Trophoblast cell (in vitro differentiated cells and primary cell): ENCODE measurements around the gene XYLT1.

Experiments used
- DNase-seq, 2 donors: peaks; one replicate each; pipeline ENCODE4 v3.0.0-alpha.2; 2016
- H2AFZ ChIP-seq: 2 replicates; pipeline ENCODE4 v1.6.1; 2013; ENCODE audit warnings: low read length, moderate library complexity, mild to moderate bottlenecking; ENCODE audit not compliant: insufficient read depth, poor library complexity
- H2AK5ac ChIP-seq: 2 replicates; pipeline ENCODE4 v1.6.1; 2013; ENCODE audit warnings: mild to moderate bottlenecking, low read length
- H2BK120ac ChIP-seq: 2 replicates; pipeline ENCODE4 v1.6.1; 2013; ENCODE audit warnings: low read length, mild to moderate bottlenecking, moderate library complexity; ENCODE audit not compliant: insufficient read depth, poor library complexity
- H2BK12ac ChIP-seq: 2 replicates; pipeline ENCODE4 v1.6.1; 2013; ENCODE audit warnings: mild to moderate bottlenecking, low read length, moderate library complexity
- H2BK5ac ChIP-seq: 2 replicates; pipeline ENCODE4 v1.6.1; 2013; ENCODE audit warnings: low read length, low read depth, moderate library complexity, mild to moderate bottlenecking; ENCODE audit not compliant: poor library complexity
- H3K14ac ChIP-seq: 2 replicates; pipeline ENCODE4 v1.6.1; 2013; ENCODE audit warnings: mild to moderate bottlenecking, low read length
- H3K18ac ChIP-seq: 2 replicates; pipeline ENCODE4 v1.6.1; 2013; ENCODE audit warnings: mild to moderate bottlenecking, low read length
- H3K23ac ChIP-seq: 2 replicates; pipeline ENCODE4 v1.6.1; 2013; ENCODE audit warnings: low read length
- H3K27ac ChIP-seq: 2 replicates; pipeline ENCODE4 v1.5.1; 2013; ENCODE audit warnings: low read depth, mild to moderate bottlenecking, inconsistent platforms, low read length, moderate library complexity
- H3K27me3 ChIP-seq: 2 replicates; pipeline ENCODE4 v1.6.1; 2013; ENCODE audit warnings: inconsistent platforms, mild to moderate bottlenecking, low read length, moderate library complexity; ENCODE audit not compliant: insufficient read depth
- H3K36me3 ChIP-seq, 2 experiments: 1 replicate in 1 of 2; 2 replicates in 1 of 2; pipeline ENCODE4 v1.6.1; 2013; ENCODE audit warnings: low read length in 2 of 2, mild to moderate bottlenecking in 2 of 2, moderate library complexity in 1 of 2; ENCODE audit not compliant: insufficient read depth in 2 of 2, control insufficient read depth in 1 of 2
- H3K4ac ChIP-seq: 2 replicates; pipeline ENCODE4 v1.6.1; 2013; ENCODE audit warnings: low read depth, mild to moderate bottlenecking, low read length, moderate library complexity
- H3K4me1 ChIP-seq, 2 experiments: 1 replicate in 1 of 2; 2 replicates in 1 of 2; pipeline ENCODE4 v1.6.1; 2013; ENCODE audit warnings: low read length in 2 of 2, mild to moderate bottlenecking in 2 of 2, moderate library complexity in 1 of 2; ENCODE audit not compliant: insufficient read depth in 2 of 2, control insufficient read depth in 1 of 2
- H3K4me2 ChIP-seq: 2 replicates; pipeline ENCODE4 v1.6.1; 2013; ENCODE audit warnings: inconsistent platforms, mild to moderate bottlenecking, low read length, moderate library complexity
- H3K4me3 ChIP-seq: 2 replicates; pipeline ENCODE4 v1.5.1; 2013; ENCODE audit warnings: mild to moderate bottlenecking, low read depth, low read length, inconsistent platforms
- H3K79me1 ChIP-seq: one replicate; pipeline ENCODE4 v1.6.1; 2013; ENCODE audit warnings: low read length
- H3K79me2 ChIP-seq: 2 replicates; pipeline ENCODE4 v1.6.1; 2013; ENCODE audit warnings: low read length, mild to moderate bottlenecking; ENCODE audit not compliant: control insufficient read depth, insufficient read depth, poor library complexity
- H3K9ac ChIP-seq: 2 replicates; pipeline ENCODE4 v1.6.1; 2013; ENCODE audit warnings: mild to moderate bottlenecking, low read length
- H3K9me3 ChIP-seq: 2 replicates; pipeline ENCODE4 v1.6.1; 2013; ENCODE audit warnings: low read depth, mild to moderate bottlenecking, control low read depth, inconsistent platforms, low read length; ENCODE audit not compliant: insufficient read depth
- H4K12ac ChIP-seq: 2 replicates; pipeline ENCODE4 v1.6.1; 2013; ENCODE audit warnings: low read depth, mild to moderate bottlenecking, low read length, moderate library complexity
- H4K8ac ChIP-seq: 2 replicates; pipeline ENCODE4 v1.6.1; 2013; ENCODE audit warnings: low read depth, mild to moderate bottlenecking, low read length, moderate library complexity
- H4K91ac ChIP-seq: one replicate; pipeline ENCODE4 v1.6.1; 2013; ENCODE audit warnings: low read depth, mild to moderate bottlenecking, low read length, moderate library complexity
- WGBS: extraction: QIAGEN DNeasy Blood & Tissue Kit; methylation state at CpG from one replicate; pipeline ENCODE4 v1.1.7; 2013; ENCODE audit warnings: missing lambda C conversion rate; ENCODE audit not compliant: insufficient read length, insufficient coverage; ENCODE audit errors: extremely low coverage; 5-methylcytosine and 5-hydroxymethylcytosine counted together

XYLT1 gene

GRCh38 chr16:17518441-17518840 lies 47.7 kb upstream of the XYLT1 start:
- peaks cover 1% of the 10 kb centered on the region for H3K79me2 ChIP-seq
- no peak overlapping the region for H3K9ac ChIP-seq
- no peak overlapping the region for H4K91ac ChIP-seq
- no peaks in the 10 kb centered on the region for H3K36me3 ChIP-seq
- no peak overlapping the region for H3K4me2 ChIP-seq
- H2BK12ac ChIP-seq: no peak overlapping the region
- no CpG with 5 or more reads among the region's 3 CpGs for WGBS
- peak in 1 of 2 donors; percentile 50 for DNase-seq
- H3K14ac ChIP-seq: no peak overlapping the region
- H3K79me1 ChIP-seq: peaks cover 9% of the 10 kb centered on the region
- no peak overlapping the region for H4K12ac ChIP-seq
- peaks cover 0 to 8% of the 10 kb centered on the region in 2 experiments for H3K4me1 ChIP-seq
- H3K9me3 ChIP-seq: no peaks in the 10 kb centered on the region
- H3K27me3 ChIP-seq: no peaks in the 10 kb centered on the region
- H2BK5ac ChIP-seq: no peak overlapping the region
- no peak overlapping the region for H4K8ac ChIP-seq
- no peak overlapping the region for H3K4ac ChIP-seq
- no peak overlapping the region for H2AFZ ChIP-seq
- H2BK120ac ChIP-seq: no peak overlapping the region
- H2AK5ac ChIP-seq: no peak overlapping the region
- no peak overlapping the region for H3K18ac ChIP-seq
- no peak overlapping the region for H3K23ac ChIP-seq
- H3K4me3 ChIP-seq: no peak overlapping the region
- no peak overlapping the region for H3K27ac ChIP-seq

- peaks cover 1% of the 10 kb centered on the region for H3K79me2 ChIP-seq
- no peak overlapping the region for H2AK5ac ChIP-seq
- no peaks in the 10 kb centered on the region for H3K9me3 ChIP-seq
- no peaks in the 10 kb centered on the region for H3K27me3 ChIP-seq
- no CpG with 5 or more reads among the region's 10 CpGs for WGBS
- peak overlapping the region; percentile 42 for H2BK5ac ChIP-seq
- no peak overlapping the region for H3K23ac ChIP-seq
- H3K79me1 ChIP-seq: peaks cover 16% of the 10 kb centered on the region
- peak overlapping the region; percentile 84 for H4K91ac ChIP-seq
- no peak overlapping the region for H3K4me3 ChIP-seq
- H3K18ac ChIP-seq: no peak overlapping the region
- H2AFZ ChIP-seq: no peak overlapping the region
- DNase-seq: peak; percentile 90 to 96
- H4K8ac ChIP-seq: peak overlapping the region; percentile 3
- H3K4me2 ChIP-seq: no peak overlapping the region
- peak overlapping the region; percentile 33 for H3K14ac ChIP-seq
- H3K9ac ChIP-seq: no peak overlapping the region
- H3K4ac ChIP-seq: no peak overlapping the region
- peak overlapping the region; percentile 92 for H3K27ac ChIP-seq
- no peak overlapping the region for H4K12ac ChIP-seq
- no peaks in the 10 kb centered on the region for H3K36me3 ChIP-seq
- H2BK12ac ChIP-seq: peak overlapping the region; percentile 15
- H3K4me1 ChIP-seq: peaks cover 4 to 10% of the 10 kb centered on the region in 2 experiments
- peak overlapping the region; percentile 59 for H2BK120ac ChIP-seq
Measured at GRCh38 chr16:17515421-17516210, 44.9 kb upstream of the XYLT1 start.

DNA sequence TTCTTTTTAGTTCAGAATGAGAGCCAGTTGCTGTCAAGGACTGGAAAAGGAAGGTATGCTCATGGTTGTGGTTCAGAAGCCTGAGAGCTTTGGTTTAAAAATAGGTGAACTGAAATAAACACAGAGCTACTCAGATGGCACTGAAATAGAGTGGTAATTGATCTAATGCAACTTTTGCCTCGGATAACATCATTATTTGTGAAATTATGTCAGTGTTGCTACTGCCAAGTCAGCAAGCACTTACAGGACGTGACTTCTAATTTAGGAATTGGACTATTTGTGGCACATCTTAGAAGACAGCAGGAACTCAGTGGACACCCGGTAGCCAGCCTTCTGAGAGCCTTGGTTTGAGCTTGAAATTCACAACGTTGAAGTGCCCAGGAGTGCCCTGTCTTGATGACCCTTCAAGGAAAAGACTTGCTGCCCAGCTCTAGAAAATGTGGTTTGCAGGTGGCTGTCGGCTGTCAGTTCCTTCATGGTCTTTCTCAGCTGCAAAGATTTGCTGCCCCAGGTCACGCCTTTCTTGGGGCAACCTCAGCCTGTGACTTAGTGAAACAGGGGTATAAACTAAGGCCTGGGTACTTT lies 42.0 kb upstream of the XYLT1 start:
- Histone ChIP-seq H3K4me1 (peaks cover 8 to 18% of the 10 kb centered on the region in 2 experiments), H3K27ac (no peak overlapping the region)

DNA sequence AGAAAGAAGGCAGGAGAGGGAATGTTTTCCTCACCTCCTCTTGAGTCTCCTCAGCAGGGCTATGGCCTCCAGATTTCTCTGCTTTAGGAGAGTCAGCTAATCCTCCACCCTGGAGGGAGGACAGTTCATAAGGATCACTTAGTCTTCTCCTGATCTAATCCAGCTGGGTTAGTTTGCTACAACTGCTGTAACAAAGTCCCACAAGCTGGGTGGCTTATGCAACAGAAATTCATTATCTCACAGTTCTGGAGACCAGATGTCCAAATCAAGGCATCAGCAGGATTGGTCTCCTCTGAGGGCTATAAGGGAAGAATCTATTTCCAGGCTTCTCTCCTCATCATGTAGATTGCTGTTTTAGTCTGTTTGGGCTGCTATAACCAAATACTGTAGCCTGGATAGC lies 40.6 kb upstream of the XYLT1 start:
- Histone ChIP-seq H3K18ac (no peak overlapping the region), H4K12ac (no peak overlapping the region), H3K14ac (no peak overlapping the region), H4K8ac (no peak overlapping the region), H2BK120ac (no peak overlapping the region), H2BK12ac (no peak overlapping the region), H4K91ac (no peak overlapping the region), H3K4ac (no peak overlapping the region), H3K79me1 (peaks cover 23% of the 10 kb centered on the region), H3K27ac (no peak overlapping the region), H2BK5ac (no peak overlapping the region), H3K9ac (no peak overlapping the region), H3K4me1 (peaks cover 8 to 17% of the 10 kb centered on the region in 2 experiments), H3K36me3 (no peaks in the 10 kb centered on the region), H2AK5ac (no peak overlapping the region), H3K27me3 (no peaks in the 10 kb centered on the region), H2AFZ (no peak overlapping the region), H3K79me2 (peaks cover 1% of the 10 kb centered on the region), H3K4me2 (no peak overlapping the region), H3K23ac (no peak overlapping the region), H3K4me3 (no peak overlapping the region), H3K9me3 (peaks cover 3% of the 10 kb centered on the region)
- no peak for DNase-seq

More for the DNA sequence above, 42.0 kb upstream of the XYLT1 start:
- Histone ChIP-seq H4K12ac (no peak overlapping the region), H3K36me3 (no peaks in the 10 kb centered on the region), H2BK5ac (no peak overlapping the region), H2BK120ac (peak overlapping the region; percentile 47), H3K23ac (no peak overlapping the region), H2BK12ac (peak overlapping the region; percentile 61), H3K9ac (no peak overlapping the region), H3K79me2 (peaks cover 1% of the 10 kb centered on the region), H4K91ac (no peak overlapping the region), H3K4ac (no peak overlapping the region), H3K27me3 (no peaks in the 10 kb centered on the region), H3K14ac (peak overlapping the region; percentile 14), H3K9me3 (peaks cover under 1% of the 10 kb centered on the region), H3K4me2 (no peak overlapping the region), H3K79me1 (peaks cover 23% of the 10 kb centered on the region), H4K8ac (no peak overlapping the region), H3K18ac (no peak overlapping the region), H2AK5ac (no peak overlapping the region), H3K4me3 (no peak overlapping the region), H2AFZ (no peak overlapping the region)
- WGBS: no CpG with 5 or more reads among the region's 6 CpGs
- DNase-seq: no peak
